PC-3 (cell line): Measurements from ENCODE around the gene PLPPR5. TPM values are rescaled to one million over a fixed set of nuclear protein-coding genes. Genes with fewer than 3 reads are reported as not detected.

Experiments
- ATAC-seq: fragments of 200-7000 bp; cut with Tn5 transposase; 2 replicates; pipeline ENCODE4 v1.9.1; 2020; ENCODE audit warnings: mild to moderate bottlenecking, moderate library complexity
- BruUV-seq: library from RNA; stranded (reverse); fragments of 400-500 nt; replicated peaks from 2 replicates; lab custom pipeline; 2021; lab: Mats Ljungman, UMichigan
- CTCF ChIA-PET: fragments of 300-600 bp; sonication (Branson Sonifier 250); formaldehyde crosslinking; loops from one replicate; lab custom pipeline; 2022; ENCODE audit warnings: antibody characterized with exemption; lab: Charles Lee
- POLR2A ChIA-PET: fragments of 300-600 bp; sonication (Branson Sonifier 250); formaldehyde crosslinking; loops from one replicate; lab custom pipeline; 2022; ENCODE audit warnings: antibody characterized with exemption; ENCODE audit not compliant: unreplicated experiment; lab: Charles Lee
- DNase-seq: peaks from one replicate; pipeline ENCODE4 v3.0.0-alpha.2; 2015
- H2AFZ ChIP-seq: fragments of 300-600 bp; sonication (generic); 2 replicates; pipeline ENCODE4 v1.6.0; 2016; ENCODE audit warnings: antibody characterized with exemption, low read length
- H3F3A ChIP-seq: fragments of 300-600 bp; sonication (generic); one replicate; pipeline ENCODE4 v1.6.0; 2017; ENCODE audit warnings: antibody characterized with exemption, low read length, control low read depth, mild to moderate bottlenecking; ENCODE audit not compliant: unreplicated experiment
- H3K27ac ChIP-seq: fragments of 300-600 bp; sonication (generic); 2 replicates; pipeline ENCODE4 v1.5.1; 2016; ENCODE audit warnings: mild to moderate bottlenecking, low read length
- H3K27me3 ChIP-seq: fragments of 300-600 bp; sonication (generic); 2 replicates; pipeline ENCODE4 v1.6.1; 2016; ENCODE audit warnings: low read length, mixed read lengths
- H3K36me3 ChIP-seq: fragments of 300-600 bp; sonication (generic); 2 replicates; pipeline ENCODE4 v1.6.1; 2016; ENCODE audit warnings: low read depth, mixed run types, low read length, mixed read lengths
- H3K4me1 ChIP-seq: fragments of 300-600 bp; sonication (generic); 2 replicates; pipeline ENCODE4 v1.5.1; 2016; ENCODE audit warnings: low read length; ENCODE audit not compliant: insufficient read depth
- H3K4me2 ChIP-seq: fragments of 300-600 bp; sonication (generic); 2 replicates; pipeline ENCODE4 v1.6.0; 2016; ENCODE audit warnings: low read length
- H3K4me3 ChIP-seq: fragments of 300-600 bp; sonication (generic); 2 replicates; pipeline ENCODE4 v1.5.1; 2016; ENCODE audit warnings: mild to moderate bottlenecking, low read length, mixed read lengths
- H3K79me2 ChIP-seq: fragments of 300-600 bp; sonication (generic); 2 replicates; pipeline ENCODE4 v1.6.1; 2017; ENCODE audit warnings: low read length, mixed read lengths
- H3K9ac ChIP-seq: fragments of 300-600 bp; sonication (generic); 2 replicates; pipeline ENCODE4 v1.6.0; 2016; ENCODE audit warnings: mild to moderate bottlenecking, low read length
- H3K9me2 ChIP-seq: fragments of 300-600 bp; sonication (generic); replicated peaks from 2 replicates; pipeline ENCODE4 v1.6.1; 2016; ENCODE audit warnings: mixed run types, low read length, mixed read lengths
- H3K9me3 ChIP-seq: fragments of 300-600 bp; sonication (generic); 2 replicates; pipeline ENCODE4 v1.6.1; 2016; ENCODE audit warnings: low read length, mixed read lengths
- H4K20me1 ChIP-seq: fragments of 300-600 bp; sonication (generic); 2 replicates; pipeline ENCODE4 v1.6.1; 2016; ENCODE audit warnings: low read length, mixed read lengths
- CTCF ChIP-seq: fragments of 300-600 bp; sonication (generic); conservative IDR thresholded peaks from 2 replicates; pipeline ENCODE4 v1.5.1; 2017; ENCODE audit warnings: antibody characterized with exemption, low read depth, mild to moderate bottlenecking, low read length
- EZH2 ChIP-seq: fragments of 300-600 bp; sonication (generic); IDR thresholded peaks from one replicate; pipeline ENCODE4 v1.6.1; 2017; ENCODE audit warnings: antibody characterized with exemption, mild to moderate bottlenecking, low read length; ENCODE audit not compliant: unreplicated experiment
- EZH2phosphoT487 ChIP-seq: fragments of 300-600 bp; sonication (generic); IDR thresholded peaks from 2 replicates; pipeline ENCODE4 v1.6.1; 2018; ENCODE audit warnings: mild to moderate bottlenecking, antibody characterized with exemption, low read length, borderline replicate concordance
- intact Hi-C: fragments of 100-400 bp; cut with micrococcal nuclease; formaldehyde crosslinking; loops from 2 replicates; pipeline ENCODE4 v1.9.0; 2023
- total RNA-seq: library from RNA; depleted of rRNA; stranded (reverse); fragments of >200 nt; gene quantifications from 2 replicates; pipeline ENCODE4 v1.2.3, GENCODE V29; 2014

Gene PLPPR5
- total RNA-seq, 1 experiment from 2014 or later, result 2.1 TPM

- Histone ChIP-seq H3K4me3 (no peak overlapping the region), H3K4me2 (peak overlapping the region; percentile 85), H3K79me2 (no peaks in the 10 kb centered on the region), H3K36me3 (no peaks in the 10 kb centered on the region), H3F3A (no peaks in the 10 kb centered on the region), H2AFZ (peak overlapping the region; percentile 21; the same call in 1 of the 2 replicates), H3K9me3 (no peaks in the 10 kb centered on the region), H3K9me2 (no peaks in the 10 kb centered on the region), H4K20me1 (no peaks in the 10 kb centered on the region), H3K4me1 (peaks cover 11% of the 10 kb centered on the region), H3K27ac (no peak overlapping the region), H3K9ac (no peak overlapping the region), H3K27me3 (no peaks in the 10 kb centered on the region)
- CTCF ChIA-PET, result no interaction called here
- BruUV-seq, result no TSS peak
- peak; percentile 30 for ATAC-seq
- no peak for DNase-seq
- TF ChIP-seq CTCF (no peak), EZH2 (no peak), EZH2phosphoT487 (no peak)
- POLR2A ChIA-PET, result no interaction called here
- intact Hi-C loops, result loop anchor here (10.0 kb wide), 1 partner anchor 479 kb away; no protein-coding TSS in a partner anchor
Observed at GRCh38 chr1:99005537-99005942, 879 bp upstream of the PLPPR5 start.

- Histone ChIP-seq H3K4me3 (peak overlapping the region; percentile 68; the same call in 1 of the 2 replicates), H3K27me3 (no peaks in the 10 kb centered on the region), H3F3A (no peaks in the 10 kb centered on the region), H2AFZ (peak overlapping the region; percentile 61), H3K4me1 (peaks cover 7% of the 10 kb centered on the region), H3K27ac (no peak overlapping the region), H3K9ac (no peak overlapping the region), H3K36me3 (no peaks in the 10 kb centered on the region), H3K79me2 (no peaks in the 10 kb centered on the region), H3K9me2 (no peaks in the 10 kb centered on the region), H4K20me1 (no peaks in the 10 kb centered on the region), H3K4me2 (peak overlapping the region; percentile 85), H3K9me3 (no peaks in the 10 kb centered on the region)
- intact Hi-C loops, result loop anchor here (10.0 kb wide), 1 partner anchor 480 kb away; no protein-coding TSS in a partner anchor
- TF ChIP-seq EZH2phosphoT487 (no peak), CTCF (no peak), EZH2 (no peak)
- ChIA-PET POLR2A (no interaction called here), CTCF (interaction anchor here (0.7 kb wide), 1 partner anchor 14 kb away, joined by 3 read pairs; no protein-coding TSS in a partner anchor)
- ATAC-seq (peak; percentile 33), DNase-seq (no peak)
- BruUV-seq, result no TSS peak
Observed at GRCh38 chr1:99004254-99004860, 304 bp downstream of the PLPPR5 start.
